NCI-H2081 treated with DMSO at 0.1 percent for 48 hours (cell line): ENCODE data around the gene SMARCA2.

Source experiments
- DNase-seq: peaks from one replicate; lab custom pipeline; 2025; lab: John Stamatoyannopoulos, UW

Gene SMARCA2

GRCh38 chr9:2043243-2043642 is 28.1 kb downstream of the SMARCA2 start:
- DNase-seq, result no peak

- no peak for DNase-seq
These were observed 28.8 kb downstream of the SMARCA2 start for GRCh38 chr9:2043881-2044462.

DNA sequence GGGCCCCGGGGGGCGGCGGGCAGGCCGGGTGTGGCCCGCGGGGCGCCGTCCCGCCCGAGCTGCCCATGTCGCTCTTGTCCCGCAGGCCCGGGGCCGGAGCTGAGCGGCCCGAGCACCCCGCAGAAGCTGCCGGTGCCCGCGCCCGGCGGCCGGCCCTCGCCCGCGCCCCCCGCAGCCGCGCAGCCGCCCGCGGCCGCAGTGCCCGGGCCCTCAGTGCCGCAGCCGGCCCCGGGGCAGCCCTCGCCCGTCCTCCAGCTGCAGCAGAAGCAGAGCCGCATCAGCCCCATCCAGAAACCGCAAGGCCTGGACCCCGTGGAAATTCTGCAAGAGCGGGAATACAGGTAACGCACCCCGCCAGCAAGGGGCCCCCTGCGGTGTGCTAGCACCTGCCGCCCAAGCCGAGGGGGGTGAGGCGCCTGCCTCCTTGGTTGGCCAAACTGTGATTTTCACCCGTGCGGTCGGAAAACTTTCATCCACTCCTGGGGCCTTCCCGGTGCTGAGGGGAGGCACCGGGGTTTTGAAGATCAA is 32.1 kb downstream of the SMARCA2 start:
- DNase-seq, result no peak

- no peak for DNase-seq
These were observed 32.8 kb downstream of the SMARCA2 start for GRCh38 chr9:2047916-2048315.

- DNase-seq, result no peak
These were observed 35.1 kb downstream of the SMARCA2 start for GRCh38 chr9:2050236-2050635.

DNA sequence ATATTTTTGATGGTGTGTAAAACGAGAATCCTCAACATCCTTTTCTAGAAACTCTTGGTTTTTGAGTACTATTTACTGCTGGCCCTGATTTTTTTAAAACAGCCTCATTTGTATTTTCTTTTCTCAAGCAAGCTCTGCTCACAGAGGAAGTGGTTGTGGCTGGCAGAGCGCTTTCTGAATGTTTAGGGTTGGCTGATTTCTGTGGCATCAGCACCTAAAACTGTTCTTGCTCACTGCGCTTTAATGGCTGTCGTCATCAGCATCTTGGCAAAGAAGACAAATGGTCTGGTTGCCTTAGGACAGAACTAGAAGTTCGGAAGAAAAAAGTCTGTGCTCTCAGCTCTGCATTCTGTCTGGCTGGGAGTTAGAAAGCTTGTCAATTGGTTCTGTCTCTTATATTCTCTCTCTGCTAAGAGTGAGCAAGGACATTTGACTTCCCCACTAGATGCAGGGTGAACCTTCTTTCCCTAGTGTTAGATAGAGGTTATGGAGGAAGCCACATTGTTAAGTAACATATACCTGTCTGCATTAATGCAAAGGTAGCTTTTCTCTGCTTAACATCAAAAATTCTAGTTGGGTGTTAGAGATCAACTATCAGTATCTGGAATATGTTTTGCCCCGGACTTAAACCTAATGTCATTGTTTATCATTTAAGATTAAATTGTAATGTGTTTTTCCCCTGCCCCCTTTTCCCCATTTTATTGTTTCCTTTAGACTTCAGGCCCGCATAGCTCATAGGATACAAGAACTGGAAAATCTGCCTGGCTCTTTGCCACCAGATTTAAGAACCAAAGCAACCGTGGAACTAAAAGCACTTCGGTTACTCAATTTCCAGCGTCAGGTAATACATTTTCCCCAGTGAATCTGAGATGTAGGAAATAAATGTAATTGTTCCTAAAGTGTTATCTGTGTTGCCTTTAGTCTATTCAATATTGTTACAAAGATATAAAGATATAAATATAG is 39.0 kb downstream of the SMARCA2 start:
- no peak for DNase-seq

- no peak for DNase-seq
These were observed 40.1 kb downstream of the SMARCA2 start for GRCh38 chr9:2055203-2055658.

DNA sequence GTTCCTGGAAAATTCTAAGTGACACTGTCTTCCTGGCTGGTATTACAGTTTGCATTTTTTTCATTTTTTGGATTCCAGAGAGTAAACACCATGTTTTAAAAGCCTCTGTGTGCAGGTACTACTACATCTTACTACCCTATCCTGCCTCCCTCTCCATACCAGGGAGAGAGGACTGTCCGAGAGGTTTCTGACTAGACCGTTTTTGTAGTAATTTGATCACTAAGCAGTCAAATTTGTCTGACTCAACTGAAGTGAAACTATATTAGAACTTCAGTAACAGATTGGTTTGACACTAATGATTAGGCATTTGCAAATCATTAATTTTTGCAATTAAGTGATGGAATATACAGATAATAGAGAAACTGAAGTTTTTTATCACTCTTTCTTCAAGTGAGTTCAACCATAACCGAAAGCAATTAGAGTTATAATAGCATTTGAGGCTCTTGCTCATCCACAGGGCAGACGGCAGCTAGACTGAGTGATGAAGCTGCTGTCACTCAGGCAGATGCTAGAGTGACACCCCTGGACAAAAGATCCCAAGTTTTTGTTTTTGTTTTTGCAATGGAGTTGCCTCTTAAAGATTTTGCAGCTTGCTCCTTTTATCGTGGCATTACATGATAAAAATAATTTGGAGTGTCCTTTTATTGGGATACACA is 44.3 kb downstream of the SMARCA2 start:
- no peak for DNase-seq

DNA sequence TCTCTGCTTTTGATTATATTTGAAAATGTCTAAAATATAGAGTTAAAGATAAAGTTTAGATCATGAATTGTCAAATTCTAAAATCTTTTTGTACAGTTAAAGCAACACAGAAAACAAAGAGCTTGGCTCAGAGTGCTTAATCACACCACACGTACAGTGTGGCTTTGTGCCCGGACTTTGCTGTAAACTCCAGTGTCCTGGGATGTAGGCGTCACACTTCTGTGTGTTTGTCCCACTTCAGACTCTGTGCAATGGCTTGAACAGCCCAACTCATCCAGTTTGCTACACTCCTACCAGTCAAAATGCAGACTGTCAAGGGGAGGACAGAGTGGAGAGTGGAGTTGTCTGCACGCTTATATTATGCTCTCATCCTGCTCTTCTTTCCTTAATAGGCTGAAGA is 45.3 kb downstream of the SMARCA2 start:
- no peak for DNase-seq

DNA sequence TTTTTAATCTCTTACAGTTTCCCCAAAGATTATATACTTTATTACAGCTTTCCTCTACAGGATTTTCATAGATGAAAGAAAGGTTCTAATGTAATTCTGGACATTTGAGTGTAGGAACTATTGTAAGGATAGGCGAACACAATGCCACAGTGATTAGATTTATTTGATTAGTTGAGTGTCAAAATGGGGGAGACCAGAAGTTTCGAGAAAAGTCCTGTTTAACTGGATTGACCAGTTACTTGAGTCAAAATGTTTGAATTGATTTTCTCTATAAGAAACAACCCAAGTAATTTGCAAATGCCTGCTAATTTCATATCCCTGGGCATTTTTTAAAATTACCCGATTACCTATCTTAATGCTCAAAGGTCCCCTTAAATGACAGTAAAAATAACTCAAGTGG is 50.6 kb downstream of the SMARCA2 start:
- DNase-seq, result no peak

DNA sequence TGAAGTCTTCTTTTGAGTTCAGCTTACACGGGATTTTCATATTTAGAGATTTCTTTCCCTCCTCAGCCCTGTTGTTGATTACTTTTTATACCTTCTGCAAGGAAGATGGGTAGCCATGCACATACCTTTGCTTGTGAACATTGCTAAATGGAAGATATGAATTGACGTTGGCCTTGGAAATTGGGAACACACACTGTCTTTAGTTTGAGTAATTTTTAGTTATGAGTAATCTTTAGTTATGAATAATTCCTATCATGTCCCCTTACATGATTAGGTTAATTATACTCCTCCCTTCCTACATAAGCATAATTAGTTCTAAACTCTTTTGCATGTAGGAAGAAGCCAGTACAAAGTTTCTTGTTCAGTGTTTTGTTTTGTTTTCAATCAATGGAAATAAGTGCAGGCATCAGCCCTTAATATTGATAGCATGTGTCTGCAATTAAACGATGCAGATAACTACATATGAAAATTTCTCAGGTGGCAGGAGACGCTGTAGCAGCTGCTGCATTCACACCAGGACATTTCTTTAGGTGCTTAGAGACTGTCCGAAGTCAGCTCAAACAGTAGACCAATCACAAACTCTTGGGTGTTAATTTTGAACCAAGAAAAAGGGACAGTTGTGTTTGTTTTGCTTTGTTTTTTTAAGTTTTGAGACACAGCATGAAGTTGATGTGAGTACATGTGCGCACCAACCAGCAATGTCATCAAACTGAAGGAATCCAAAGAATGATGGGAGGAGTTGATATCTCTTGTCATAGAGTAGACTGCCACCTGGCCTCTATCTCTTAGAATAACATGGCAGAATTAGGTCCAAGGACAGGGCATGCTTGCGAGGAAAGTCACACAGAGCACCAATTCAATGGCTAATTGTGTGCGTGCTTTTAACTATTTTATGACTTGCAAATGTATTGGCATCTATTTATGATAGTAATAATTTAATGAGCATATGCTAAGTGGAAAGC is 51.4 kb downstream of the SMARCA2 start:
- no peak for DNase-seq

DNA sequence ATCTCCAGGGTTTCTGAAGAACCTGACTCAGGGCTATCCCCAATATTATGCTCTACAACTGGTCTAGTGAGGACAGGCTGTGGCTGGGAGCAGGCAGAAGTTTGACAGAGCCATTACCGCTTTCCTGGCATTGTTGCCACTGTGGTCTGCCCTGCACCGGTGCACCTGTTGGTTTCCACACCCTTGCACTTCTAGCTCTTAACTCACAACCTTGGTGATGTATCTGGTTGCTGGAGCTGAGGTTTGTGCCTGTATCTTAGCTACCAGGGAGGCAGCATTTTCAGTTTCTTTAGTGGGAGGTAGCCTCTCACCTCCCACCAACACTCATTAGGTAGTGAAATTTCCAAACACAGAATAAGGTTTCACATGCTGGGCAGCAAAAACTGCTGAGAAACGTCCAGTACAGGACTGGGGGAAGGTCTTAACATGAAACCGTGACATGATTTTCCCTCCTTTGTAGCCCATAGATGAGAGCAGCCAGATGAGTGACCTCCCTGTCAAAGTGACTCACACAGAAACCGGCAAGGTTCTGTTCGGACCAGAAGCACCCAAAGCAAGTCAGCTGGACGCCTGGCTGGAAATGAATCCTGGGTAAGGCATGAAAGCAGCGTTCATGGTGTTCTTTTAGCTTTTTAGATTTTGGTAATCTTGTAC is 57.7 kb downstream of the SMARCA2 start:
- DNase-seq, result no peak

- DNase-seq, result no peak
These were observed 67.6 kb downstream of the SMARCA2 start for GRCh38 chr9:2082772-2083171.

- no peak for DNase-seq
These were observed 68.3 kb downstream of the SMARCA2 start for GRCh38 chr9:2083479-2083878.

GRCh38 chr9:2085716-2086115 is 70.6 kb downstream of the SMARCA2 start:
- no peak for DNase-seq

- no peak for DNase-seq
These were observed 71.0 kb downstream of the SMARCA2 start for GRCh38 chr9:2086116-2086515.

DNA sequence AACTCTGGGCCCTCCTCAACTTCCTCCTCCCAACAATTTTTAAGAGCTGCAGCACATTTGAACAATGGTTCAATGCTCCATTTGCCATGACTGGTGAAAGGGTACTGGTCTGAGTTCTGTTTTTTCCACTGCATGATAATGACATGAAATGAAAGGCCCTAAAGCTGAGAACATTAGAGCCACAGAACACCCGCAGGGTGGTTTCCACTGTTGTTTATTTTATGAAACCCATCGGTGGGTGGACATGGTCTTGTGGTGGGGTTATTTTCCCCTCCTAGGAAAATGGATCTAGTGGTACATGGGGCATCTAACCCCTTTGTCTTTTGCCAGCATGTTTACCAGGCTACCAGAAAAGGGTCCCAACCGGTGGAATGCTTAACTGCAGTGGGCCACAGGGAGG is 71.8 kb downstream of the SMARCA2 start:
- no peak for DNase-seq

GRCh38 chr9:2087500-2088313 is 72.6 kb downstream of the SMARCA2 start:
- DNase-seq, result no peak

- DNase-seq, result no peak
These were observed 78.9 kb downstream of the SMARCA2 start for GRCh38 chr9:2093920-2094597.
